ENCODE data around the gene AJAP1. TPM values are rescaled to one million over a fixed set of nuclear protein-coding genes. Genes with fewer than 3 reads are reported as not detected.

AJAP1 gene
- total and polyA plus RNA-seq, 2 experiments from 2014 or later, result not detected

DNA sequence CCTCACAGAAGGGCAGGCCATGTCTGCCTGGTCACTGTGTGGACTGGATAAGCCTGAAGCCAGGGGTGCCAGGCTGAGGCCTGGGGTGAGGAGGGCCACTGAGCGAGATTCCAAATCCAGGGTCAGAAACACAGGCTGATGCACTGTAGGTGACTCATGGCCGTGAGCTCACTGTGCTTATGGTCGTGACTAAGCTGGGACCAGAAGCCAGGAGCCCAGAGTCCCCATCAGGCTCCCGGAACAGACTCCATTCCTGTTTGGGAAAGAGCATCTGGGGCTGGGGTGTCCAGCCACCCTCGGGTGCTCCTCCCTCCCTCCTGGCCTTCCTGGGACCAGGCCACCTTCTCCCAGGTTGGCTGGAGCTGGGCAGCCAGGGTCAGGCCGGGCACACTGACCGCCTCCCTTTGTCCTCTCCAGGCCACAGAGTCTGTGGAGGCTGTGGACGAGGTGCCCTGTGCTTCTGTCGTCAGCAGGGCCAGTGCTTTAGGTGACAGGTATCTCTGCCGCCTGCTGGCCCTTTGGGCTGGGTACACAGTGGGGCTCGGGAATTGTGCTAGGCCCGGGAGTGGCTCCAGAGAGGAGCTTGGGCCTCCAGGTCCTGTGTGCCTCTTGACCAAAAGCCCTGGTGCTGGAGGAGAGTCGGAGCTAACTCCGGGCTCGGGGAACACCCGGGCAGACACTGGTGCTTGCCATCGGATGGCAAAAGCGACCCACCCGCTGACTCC is 36.7 kb downstream of the AJAP1 start:
- H3K27me3 ChIP-seq (ENCODE audit: insufficient read depth), result no peaks in the 10 kb centered on the region
- Mint-ChIP-seq H3K9me3 (peaks cover 7% of the 10 kb centered on the region; the same call in 2 of the 3 replicates), H3K4me1 (no peaks in the 10 kb centered on the region), H3K36me3 (ENCODE audit: low read depth) (peaks cover 4% of the 10 kb centered on the region; the same call in 1 of the 3 replicates), H3K27ac (no peak overlapping the region), H3K4me3 (no peak overlapping the region), H3K27me3 (ENCODE audit: insufficient read depth, low read depth, poor library complexity) (peaks cover 8% of the 10 kb centered on the region)
- no peak overlapping the region for H3K27ac ChIP-seq (ENCODE audit: low read depth)
- H4K20me1 ChIP-seq (replicated peaks; ENCODE audit: insufficient read depth), result no peaks in the 10 kb centered on the region
- no peak overlapping the region for H3K4me2 ChIP-seq
- TF ChIP-seq ZNF331 (CRISPR knock-in tag; IDR thresholded peaks at IDR 0.05; ENCODE audit: low read depth) (no peak), CREB1 (CRISPR knock-in tag; IDR thresholded peaks at IDR 0.05; ENCODE audit: low read depth) (no peak), ZNF462 (CRISPR knock-in tag; IDR thresholded peaks at IDR 0.05) (no peak), EZH2 (IDR thresholded peaks at IDR 0.05; ENCODE audit: low read depth, unreplicated experiment) (no peak), ZNF114 (CRISPR knock-in tag; IDR thresholded peaks at IDR 0.05) (no peak), JUNB (IDR thresholded peaks at IDR 0.05; ENCODE audit: unreplicated experiment) (no peak), STAT1 (IDR thresholded peaks at IDR 0.05; ENCODE audit: unreplicated experiment) (no peak)
- ATAC-seq, result no peak
- H3K9me2 ChIP-seq (ENCODE audit: insufficient read depth), result no peaks in the 10 kb centered on the region
- H2AFZ ChIP-seq, result no peak overlapping the region
- H3F3A ChIP-seq (replicated peaks; ENCODE audit: low read depth), result no peaks in the 10 kb centered on the region
- no peak for DNase-seq (ENCODE audit: low spot score)
- H3K4me3 ChIP-seq, result no peak overlapping the region
- H3K79me2 ChIP-seq (replicated peaks; ENCODE audit: insufficient read depth), result no peaks in the 10 kb centered on the region
- H3K36me3 ChIP-seq (ENCODE audit: insufficient read depth), result no peaks in the 10 kb centered on the region; the same call in 1 of the 2 replicates
- no peaks in the 10 kb centered on the region for H3K4me1 ChIP-seq (ENCODE audit: insufficient read depth)

Measured in GM23338 (cell line).